ENCODE measurements around the gene MYEOV. TPM values are rescaled to one million over a fixed set of nuclear protein-coding genes. Genes with fewer than 3 reads are reported as not detected.

The MYEOV gene
- total RNA-seq, 1 experiment from 2014 or later, result 0.52 TPM

DNA sequence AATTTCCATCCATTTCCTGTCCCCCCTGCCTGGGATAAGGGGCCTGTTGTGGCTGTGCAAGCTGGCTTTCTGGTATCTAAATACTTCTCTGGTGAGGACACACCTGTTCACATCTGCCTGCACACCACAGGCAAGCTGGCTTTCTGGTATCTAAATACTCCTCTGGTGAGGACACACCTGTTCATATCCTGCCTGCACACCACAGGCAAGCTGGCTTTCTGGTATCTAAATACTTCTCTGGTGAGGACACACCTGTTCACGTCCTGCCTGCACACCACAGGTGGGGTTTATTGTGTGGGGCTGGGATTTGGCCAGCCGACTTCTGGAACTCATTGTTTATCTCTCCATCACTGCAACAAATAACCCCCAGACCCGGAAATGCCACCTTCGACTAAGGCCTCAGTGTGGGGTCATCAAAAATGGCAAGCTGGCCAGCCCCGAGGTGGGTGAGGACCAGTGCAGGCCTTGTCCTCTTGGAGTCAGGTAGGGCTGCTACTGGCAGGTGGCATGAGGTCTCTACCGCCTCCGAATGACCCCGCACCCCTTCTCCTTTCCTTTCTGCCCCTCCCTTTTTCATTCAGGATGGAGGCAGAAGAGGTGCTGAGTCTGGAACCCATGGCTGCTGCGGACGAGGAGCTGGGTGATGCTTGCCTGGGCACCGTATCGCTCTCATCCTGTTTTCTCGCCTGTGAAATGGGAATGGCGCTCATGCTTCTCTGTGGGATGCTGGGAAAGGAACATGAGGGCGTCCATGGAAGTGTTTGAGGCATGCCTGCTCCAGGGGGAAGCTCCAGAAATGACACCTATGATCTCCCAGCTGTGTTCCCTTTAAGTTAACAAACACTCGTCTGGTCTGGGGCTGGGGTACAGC lies 43.5 kb upstream of the MYEOV start:
- H3K36me3 Mint-ChIP-seq (ENCODE audit: insufficient read depth, unreplicated experiment), result no peaks in the 10 kb centered on the region
- TF ChIP-seq, protein P1, sequence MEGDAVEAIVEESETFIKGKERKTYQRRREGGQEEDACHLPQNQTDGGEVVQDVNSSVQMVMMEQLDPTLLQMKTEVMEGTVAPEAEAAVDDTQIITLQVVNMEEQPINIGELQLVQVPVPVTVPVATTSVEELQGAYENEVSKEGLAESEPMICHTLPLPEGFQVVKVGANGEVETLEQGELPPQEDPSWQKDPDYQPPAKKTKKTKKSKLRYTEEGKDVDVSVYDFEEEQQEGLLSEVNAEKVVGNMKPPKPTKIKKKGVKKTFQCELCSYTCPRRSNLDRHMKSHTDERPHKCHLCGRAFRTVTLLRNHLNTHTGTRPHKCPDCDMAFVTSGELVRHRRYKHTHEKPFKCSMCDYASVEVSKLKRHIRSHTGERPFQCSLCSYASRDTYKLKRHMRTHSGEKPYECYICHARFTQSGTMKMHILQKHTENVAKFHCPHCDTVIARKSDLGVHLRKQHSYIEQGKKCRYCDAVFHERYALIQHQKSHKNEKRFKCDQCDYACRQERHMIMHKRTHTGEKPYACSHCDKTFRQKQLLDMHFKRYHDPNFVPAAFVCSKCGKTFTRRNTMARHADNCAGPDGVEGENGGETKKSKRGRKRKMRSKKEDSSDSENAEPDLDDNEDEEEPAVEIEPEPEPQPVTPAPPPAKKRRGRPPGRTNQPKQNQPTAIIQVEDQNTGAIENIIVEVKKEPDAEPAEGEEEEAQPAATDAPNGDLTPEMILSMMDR (IDR thresholded peaks at IDR 0.05; ENCODE audit: insufficient read depth in 1 of 2, low read depth in 1 of 2, low read length in 1 of 2, severe bottlenecking in 1 of 2, unreplicated experiment in 1 of 2), result no peak
- H3K27me3 ChIP-seq (replicated peaks; ENCODE audit: control insufficient read depth, insufficient read depth, low read length), result no peaks in the 10 kb centered on the region
- CTCF ChIA-PET, result interaction anchor here (0.6 to 2.0 kb wide), 3 partner anchors 24 to 119 kb away, joined by 3 to 9 read pairs (median 3); no protein-coding TSS in a partner anchor
- H3K4me1 ChIP-seq, result peaks cover 9% of the 10 kb centered on the region
- H3K4me3 ChIP-seq (ENCODE audit: low read depth, low read length), result no peak overlapping the region
- intact Hi-C loops (cut with micrococcal nuclease; ENCODE audit: unreplicated experiment), result no loop called here
- H3K9me3 ChIP-seq, result peaks cover 8% of the 10 kb centered on the region
- no peaks in the 10 kb centered on the region for H3K36me3 ChIP-seq (ENCODE audit: control insufficient read depth, insufficient read depth, low read length)
- POLR2A ChIA-PET, result no interaction called here
- H3K4me3 Mint-ChIP-seq (ENCODE audit: unreplicated experiment), result no peak overlapping the region
- DNase-seq, result peak in 1 of 2 experiments; percentile 35
- no peaks in the 10 kb centered on the region for H3K27me3 Mint-ChIP-seq (ENCODE audit: insufficient read depth, unreplicated experiment)
- no TSS peak for BruUV-seq (replicated peaks)
- peaks cover 21% of the 10 kb centered on the region for H3K4me1 Mint-ChIP-seq (ENCODE audit: low read depth, unreplicated experiment)
- H3K9me3 Mint-ChIP-seq (ENCODE audit: unreplicated experiment), result peaks cover 11% of the 10 kb centered on the region
- H3K27ac Mint-ChIP-seq (ENCODE audit: unreplicated experiment), result no peak overlapping the region

DNA sequence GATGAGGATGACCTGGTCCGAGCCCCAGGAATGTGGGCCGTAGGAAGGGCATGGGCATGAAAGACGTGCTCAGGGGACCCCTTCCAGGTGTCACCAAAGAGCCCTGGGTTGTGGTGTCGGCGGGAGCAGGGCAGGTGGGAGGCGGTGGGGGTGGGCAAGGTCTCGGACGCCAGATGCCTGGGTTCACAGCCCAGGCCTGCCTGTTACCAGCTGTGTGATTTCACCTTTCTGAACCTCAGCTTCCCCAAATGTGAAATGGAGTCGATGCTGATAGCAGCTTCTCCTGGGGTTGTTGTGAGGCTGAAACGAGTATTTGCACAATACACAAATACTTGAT lies 42.9 kb upstream of the MYEOV start:
- intact Hi-C loops (cut with micrococcal nuclease; ENCODE audit: unreplicated experiment), result no loop called here
- no TSS peak for BruUV-seq (replicated peaks)
- CTCF ChIA-PET, result interaction anchor here (0.6 to 1.1 kb wide), 2 partner anchors 41 to 119 kb away, joined by 3 read pairs; no protein-coding TSS in a partner anchor
- peaks cover 10% of the 10 kb centered on the region for H3K9me3 ChIP-seq
- no peak overlapping the region for H3K4me3 Mint-ChIP-seq (ENCODE audit: unreplicated experiment)
- H3K27me3 ChIP-seq (replicated peaks; ENCODE audit: control insufficient read depth, insufficient read depth, low read length), result 0 out of 2 replicates have a peak, but pooled peaks cover 2% of the 10 kb centered on the region
- H3K4me3 ChIP-seq (ENCODE audit: low read depth, low read length), result no peak overlapping the region
- peaks cover 17% of the 10 kb centered on the region for H3K9me3 Mint-ChIP-seq (ENCODE audit: unreplicated experiment)
- no peaks in the 10 kb centered on the region for H3K36me3 Mint-ChIP-seq (ENCODE audit: insufficient read depth, unreplicated experiment)
- peak in 1 of 2 experiments; percentile 28 for DNase-seq
- peaks cover 3% of the 10 kb centered on the region for H3K27me3 Mint-ChIP-seq (ENCODE audit: insufficient read depth, unreplicated experiment)
- POLR2A ChIA-PET, result no interaction called here
- no peaks in the 10 kb centered on the region for H3K36me3 ChIP-seq (ENCODE audit: control insufficient read depth, insufficient read depth, low read length)
- TF ChIP-seq, protein P1 (IDR thresholded peaks at IDR 0.05; ENCODE audit: insufficient read depth in 1 of 2, low read depth in 1 of 2, low read length in 1 of 2, severe bottlenecking in 1 of 2, unreplicated experiment in 1 of 2), result no peak
- peaks cover 18% of the 10 kb centered on the region for H3K4me1 Mint-ChIP-seq (ENCODE audit: low read depth, unreplicated experiment)
- H3K4me1 ChIP-seq, result peaks cover 9% of the 10 kb centered on the region
- H3K27ac Mint-ChIP-seq (ENCODE audit: unreplicated experiment), result no peak overlapping the region

DNA sequence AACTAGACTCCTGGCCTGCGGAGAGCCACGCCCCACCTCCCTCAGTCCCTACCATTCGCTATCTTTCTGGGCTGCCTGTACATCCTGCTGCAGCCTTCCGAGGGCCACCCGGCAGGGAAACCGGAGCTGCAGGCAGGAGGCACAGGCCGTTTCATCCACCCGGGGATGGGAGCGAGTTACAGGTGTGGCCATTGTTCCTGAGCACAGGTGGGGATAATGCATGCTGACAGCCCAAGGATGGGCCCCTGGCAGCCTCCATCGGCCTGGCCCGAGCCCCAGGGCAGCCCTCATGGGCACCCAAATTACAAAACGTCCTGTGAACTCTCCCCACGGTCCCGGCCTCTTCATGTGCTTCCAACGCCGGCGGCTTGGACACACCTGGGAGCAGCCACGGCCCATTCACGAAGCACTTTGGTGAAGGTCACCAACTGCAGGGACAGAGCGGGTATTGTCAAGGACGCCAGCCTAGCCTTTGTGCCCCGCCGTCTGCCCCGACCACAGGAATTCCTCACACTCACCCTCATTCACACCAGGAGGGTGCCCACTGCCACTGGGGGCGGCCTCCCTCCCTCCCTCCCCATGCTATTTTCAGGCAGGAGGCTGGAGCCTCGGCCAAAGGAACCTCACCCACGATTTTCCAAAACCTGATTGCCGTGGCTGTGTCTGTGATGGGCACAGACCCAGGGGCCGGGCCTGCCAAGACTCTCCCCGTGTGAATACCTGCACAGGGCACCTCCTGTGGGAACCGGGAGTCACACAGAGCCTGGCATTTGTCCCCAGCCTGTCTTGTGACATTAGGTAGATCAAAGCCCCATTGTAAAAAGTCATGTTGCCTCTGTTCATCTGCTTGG lies 42.1 kb upstream of the MYEOV start:
- Histone ChIP-seq H3K36me3 (ENCODE audit: control insufficient read depth, insufficient read depth, low read length) (no peaks in the 10 kb centered on the region), H3K9me3 (peaks cover 11% of the 10 kb centered on the region), H3K4me3 (ENCODE audit: low read depth, low read length) (no peak overlapping the region), H3K27me3 (replicated peaks; ENCODE audit: control insufficient read depth, insufficient read depth, low read length) (0 out of 2 replicates have a peak, but pooled peaks cover 2% of the 10 kb centered on the region), H3K4me1 (peaks cover 9% of the 10 kb centered on the region)
- H3K4me1 Mint-ChIP-seq (ENCODE audit: low read depth, unreplicated experiment), result peaks cover 13% of the 10 kb centered on the region
- peaks cover 25% of the 10 kb centered on the region for H3K9me3 Mint-ChIP-seq (ENCODE audit: unreplicated experiment)
- H3K27me3 Mint-ChIP-seq (ENCODE audit: insufficient read depth, unreplicated experiment), result peaks cover 3% of the 10 kb centered on the region
- ChIA-PET POLR2A (interaction anchor here (0.7 kb wide), 1 partner anchor 1953 kb away, joined by 6 read pairs; no protein-coding TSS in a partner anchor), CTCF (no interaction called here)
- intact Hi-C loops (cut with micrococcal nuclease; ENCODE audit: unreplicated experiment), result no loop called here
- no peak for DNase-seq
- H3K36me3 Mint-ChIP-seq (ENCODE audit: insufficient read depth, unreplicated experiment), result no peaks in the 10 kb centered on the region
- TF ChIP-seq, protein P1 (IDR thresholded peaks at IDR 0.05; ENCODE audit: insufficient read depth in 1 of 2, low read depth in 1 of 2, low read length in 1 of 2, severe bottlenecking in 1 of 2, unreplicated experiment in 1 of 2), result no peak
- no peak overlapping the region for H3K27ac Mint-ChIP-seq (ENCODE audit: unreplicated experiment)
- H3K4me3 Mint-ChIP-seq (ENCODE audit: unreplicated experiment), result no peak overlapping the region
- BruUV-seq (replicated peaks), result no TSS peak

All from Caco-2 (cell line).